ENCODE measurements around the gene RASIP1. TPM values are rescaled to one million over a fixed set of nuclear protein-coding genes. Genes with fewer than 3 reads are reported as not detected.

The RASIP1 gene
- total and polyA plus RNA-seq, 5 experiments from 2014 or later: 0.10 to 0.26 (median 0.25) TPM; not detected in 2

- Mint-ChIP-seq H3K9me3 (peaks cover 0 to 1% (median 0%) of the 10 kb centered on the region in 9 donors), H3K4me1 (peaks cover 3 to 11% (median 6%) of the 10 kb centered on the region in 4 donors), H3K27ac (peak overlapping the region in 5 of 10 donors; percentile 8 to 54 (median 34)), H3K36me3 (no peaks in the 10 kb centered on the region), H3K4me3 (no peak overlapping the region), H3K27me3 (no peaks in the 10 kb centered on the region)
- DNase-seq: peak; percentile 50 to 85 (median 74)
- POLR2A ChIA-PET: interaction anchor here (0.6 to 3.1 kb wide), 7 partner anchors 17 to 67 kb away, joined by 3 to 24 read pairs (median 3); partner anchors contain the start of genes CA11 and DBP
- ATAC-seq: peak; percentile 97 to 99
Observed at GRCh38 chr19:48674921-48675824, 65.2 kb downstream of the RASIP1 start.

GRCh38 chr19:48674216-48674809, 66.1 kb downstream of the RASIP1 start:
- Mint-ChIP-seq H3K27ac (peak overlapping the region in 1 of 10 donors; percentile 40), H3K9me3 (peaks cover 0 to 9% (median 0%) of the 10 kb centered on the region in 9 donors), H3K36me3 (no peaks in the 10 kb centered on the region), H3K4me1 (peaks cover 3 to 11% (median 6%) of the 10 kb centered on the region in 4 donors), H3K27me3 (no peaks in the 10 kb centered on the region), H3K4me3 (no peak overlapping the region)
- ATAC-seq (no peak), DNase-seq (no peak)
- POLR2A ChIA-PET: interaction anchor here (0.6 to 3.1 kb wide), 5 partner anchors 16 to 66 kb away, joined by 3 to 24 read pairs (median 3); partner anchors contain the start of genes CA11 and DBP

GRCh38 chr19:48673436-48674100, 66.8 kb downstream of the RASIP1 start:
- POLR2A ChIA-PET: interaction anchor here (1.1 to 3.1 kb wide), 2 partner anchors 28 to 65 kb away, joined by 3 to 24 read pairs; partner anchors contain the start of gene CA11

GRCh38 chr19:48672994-48673393, 67.4 kb downstream of the RASIP1 start, which contains the start of gene NTN5:
Gene NTN5 (minus strand): TSS chr19:48673017. CDS start chr19:48670986, 2,031 bp downstream.
- Mint-ChIP-seq H3K27ac (peak within 1 kb of the TSS in 2 of 10 donors; percentile 29 to 34), H3K4me1 (peaks cover 5 to 11% (median 7%) of the 10 kb centered on the region in 4 donors), H3K4me3 (no peak within 1 kb of the TSS)

More at GRCh38 chr19:48673436-48674100, 66.8 kb downstream of the RASIP1 start:
- Mint-ChIP-seq H3K9me3 (peaks cover 0 to 9% (median 0%) of the 10 kb centered on the region in 9 donors), H3K27ac (peak overlapping the region in 1 of 10 donors; percentile 34), H3K4me3 (no peak overlapping the region), H3K36me3 (no peaks in the 10 kb centered on the region), H3K27me3 (no peaks in the 10 kb centered on the region), H3K4me1 (peaks cover 5 to 11% (median 7%) of the 10 kb centered on the region in 4 donors)
- no peak for DNase-seq
- no peak for ATAC-seq

GRCh38 chr19:48671446-48671995, 68.9 kb downstream of the RASIP1 start:
- POLR2A ChIA-PET: no interaction called here
- Mint-ChIP-seq H3K4me3 (no peak overlapping the region), H3K27me3 (no peaks in the 10 kb centered on the region), H3K36me3 (no peaks in the 10 kb centered on the region), H3K9me3 (peaks cover 0 to 9% (median 0%) of the 10 kb centered on the region in 9 donors), H3K27ac (peak overlapping the region in 1 of 10 donors; percentile 46), H3K4me1 (peaks cover 5 to 11% (median 7%) of the 10 kb centered on the region in 4 donors)
- no peak for ATAC-seq
- no peak for DNase-seq

More at GRCh38 chr19:48672994-48673393, 67.4 kb downstream of the RASIP1 start, which contains the start of gene NTN5:
- H3K36me3 Mint-ChIP-seq: no peaks in the 10 kb centered on the region
- no peaks in the 10 kb centered on the region for H3K27me3 Mint-ChIP-seq
- POLR2A ChIA-PET: interaction anchor here (3.1 kb wide), 1 partner anchor 27 kb away, joined by 24 read pairs; the partner anchor contains the start of gene CA11
- peaks cover 0 to 9% (median 0%) of the 10 kb centered on the region in 9 donors for H3K9me3 Mint-ChIP-seq
- no peak for DNase-seq
- ATAC-seq: no peak

GRCh38 chr19:48670699-48671445, 69.5 kb downstream of the RASIP1 start:
- H3K27ac Mint-ChIP-seq: peak overlapping the region in 2 of 10 donors; percentile 33 to 46
- POLR2A ChIA-PET: no interaction called here
- H3K4me3 Mint-ChIP-seq: no peak overlapping the region
- no peak for ATAC-seq
- no peaks in the 10 kb centered on the region for H3K36me3 Mint-ChIP-seq
- DNase-seq: no peak
- peaks cover 0 to 9% (median 0%) of the 10 kb centered on the region in 9 donors for H3K9me3 Mint-ChIP-seq
- no peaks in the 10 kb centered on the region for H3K27me3 Mint-ChIP-seq
- peaks cover 5 to 9% (median 7%) of the 10 kb centered on the region in 4 donors for H3K4me1 Mint-ChIP-seq

Other genes starting within 250 kb of the RASIP1 start
- 10 to 100 TPM; 21.4 to 21.5 TPM for gene LMTK3, start 228.8 kb downstream of the RASIP1 start, total RNA-seq
- gene LMTK3, start 228.8 kb downstream of the RASIP1 start, polyA plus RNA-seq: under 1 TPM in 1 of 3 donors, not detected in 2; 0.15 TPM
- gene SULT2B1, start 188.4 kb downstream of the RASIP1 start, total RNA-seq: not detected
- gene SULT2B1, start 188.4 kb downstream of the RASIP1 start, polyA plus RNA-seq: under 1 TPM in 1 of 3 donors, not detected in 2; 0.18 TPM
- not detected for gene SPACA4, start 133.9 kb downstream of the RASIP1 start, total RNA-seq
- gene SPACA4, start 133.9 kb downstream of the RASIP1 start, polyA plus RNA-seq: not detected
- 1 to 10 TPM; 8.0 TPM for gene FAM83E, start 125.5 kb downstream of the RASIP1 start, total RNA-seq
- gene FAM83E, start 125.5 kb downstream of the RASIP1 start, polyA plus RNA-seq: not detected
- 1,000 to 10,000 TPM; 2,380 to 2,437 TPM for gene RPL18, start 121.4 kb downstream of the RASIP1 start, total RNA-seq
- gene RPL18, start 121.4 kb downstream of the RASIP1 start, polyA plus RNA-seq: 1,000 to 10,000 TPM; 2,610 to 3,008 (median 2,848) TPM
- gene SPHK2, start 121.1 kb downstream of the RASIP1 start, total RNA-seq: 10 to 100 TPM; 39.1 to 40.4 TPM
- gene SPHK2, start 121.1 kb downstream of the RASIP1 start, polyA plus RNA-seq: 1 to 10 TPM; 7.5 to 9.1 (median 8.3) TPM
- gene DBP, start 103.2 kb downstream of the RASIP1 start, total RNA-seq: 10 to 100 TPM; 63.1 to 66.6 TPM
- gene DBP, start 103.2 kb downstream of the RASIP1 start, polyA plus RNA-seq: 10 to 100 TPM; 37.5 to 97.8 (median 63.1) TPM
- 10 to 100 TPM; 16.2 to 21.3 TPM for gene CA11, start 94.4 kb downstream of the RASIP1 start, total RNA-seq
- 10 to 100 TPM in 1 of 3 donors, 1 to 10 TPM in 2; 6.6 to 14.1 (median 7.2) TPM for gene CA11, start 94.4 kb downstream of the RASIP1 start, polyA plus RNA-seq
- gene NTN5, start 67.6 kb downstream of the RASIP1 start, total RNA-seq: 1 to 10 TPM; 1.7 to 2.9 TPM
- under 1 TPM in 2 of 3 donors, not detected in 1; 0.17 to 0.25 TPM for gene NTN5, start 67.6 kb downstream of the RASIP1 start, polyA plus RNA-seq
- not detected for gene FUT2, start 44.6 kb downstream of the RASIP1 start, total RNA-seq
- gene FUT2, start 44.6 kb downstream of the RASIP1 start, polyA plus RNA-seq: 1 to 10 TPM in 1 of 3 donors, under 1 TPM in 2; 0.17 to 1.8 (median 0.17) TPM
- 1 to 10 TPM; 2.1 to 2.4 TPM for gene MAMSTR, start 20.9 kb downstream of the RASIP1 start, total RNA-seq
- gene MAMSTR, start 20.9 kb downstream of the RASIP1 start, polyA plus RNA-seq: under 1 TPM; 0.28 to 0.77 (median 0.49) TPM
- gene IZUMO1, start 6.3 kb upstream of the RASIP1 start, total RNA-seq: not detected
- gene IZUMO1, start 6.3 kb upstream of the RASIP1 start, polyA plus RNA-seq: not detected
- not detected for gene FUT1, start 12.0 kb upstream of the RASIP1 start, total RNA-seq
- not detected for gene FUT1, start 12.0 kb upstream of the RASIP1 start, polyA plus RNA-seq
- not detected for gene FGF21, start 14.9 kb upstream of the RASIP1 start, total RNA-seq
- gene FGF21, start 14.9 kb upstream of the RASIP1 start, polyA plus RNA-seq: not detected
- gene BCAT2, start 70.4 kb upstream of the RASIP1 start, total RNA-seq: 10 to 100 TPM; 24.3 to 27.2 TPM
- gene BCAT2, start 70.4 kb upstream of the RASIP1 start, polyA plus RNA-seq: 10 to 100 TPM; 18.9 to 26.0 (median 21.9) TPM
- gene HSD17B14, start 95.9 kb upstream of the RASIP1 start, total RNA-seq: 1 to 10 TPM in 1 of 2 experiments, under 1 TPM in 1; 0.62 to 1.1 TPM
- 1 to 10 TPM in 1 of 3 donors, under 1 TPM in 1, not detected in 1; 0.83 to 1.7 TPM for gene HSD17B14, start 95.9 kb upstream of the RASIP1 start, polyA plus RNA-seq
- 1 to 10 TPM; 4.1 to 6.6 TPM for gene PLEKHA4, start 128.0 kb upstream of the RASIP1 start, total RNA-seq
- 1 to 10 TPM; 7.4 to 8.5 (median 8.1) TPM for gene PLEKHA4, start 128.0 kb upstream of the RASIP1 start, polyA plus RNA-seq
- gene PPP1R15A, start 131.8 kb upstream of the RASIP1 start, total RNA-seq: 10 to 100 TPM; 56.9 to 59.9 TPM
- 10 to 100 TPM; 17.2 to 47.3 (median 43.1) TPM for gene PPP1R15A, start 131.8 kb upstream of the RASIP1 start, polyA plus RNA-seq
- gene TULP2, start 158.1 kb upstream of the RASIP1 start, total RNA-seq: not detected
- under 1 TPM in 1 of 3 donors, not detected in 2; 0.08 TPM for gene TULP2, start 158.1 kb upstream of the RASIP1 start, polyA plus RNA-seq
- 100 to 1,000 TPM; 106 to 113 TPM for gene NUCB1, start 159.7 kb upstream of the RASIP1 start, total RNA-seq
- gene NUCB1, start 159.7 kb upstream of the RASIP1 start, polyA plus RNA-seq: 100 to 1,000 TPM in 1 of 3 donors, 10 to 100 TPM in 2; 48.6 to 119 (median 82.5) TPM
- 1 to 10 TPM; 1.8 to 2.3 TPM for gene DHDH, start 193.1 kb upstream of the RASIP1 start, total RNA-seq
- 1 to 10 TPM in 2 of 3 donors, under 1 TPM in 1; 0.67 to 2.4 (median 2.0) TPM for gene DHDH, start 193.1 kb upstream of the RASIP1 start, polyA plus RNA-seq
- 100 to 1,000 TPM; 170 to 181 TPM for gene BAX, start 214.3 kb upstream of the RASIP1 start, total RNA-seq
- gene BAX, start 214.3 kb upstream of the RASIP1 start, polyA plus RNA-seq: 10 to 100 TPM; 58.5 to 97.1 (median 83.1) TPM
- 1,000 to 10,000 TPM; 1,370 to 1,435 TPM for gene FTL, start 224.7 kb upstream of the RASIP1 start, total RNA-seq
- gene FTL, start 224.7 kb upstream of the RASIP1 start, polyA plus RNA-seq: 1,000 to 10,000 TPM; 4,833 to 4,899 (median 4,886) TPM

Measured in naive thymus-derived CD8-positive, alpha-beta T cell (primary cell).